SK-N-SH (cell line): ENCODE measurements around the gene CRELD2. TPM values are rescaled to one million over a fixed set of nuclear protein-coding genes. Genes with fewer than 3 reads are reported as not detected.

Source experiments
- CTCF ChIA-PET: fragments of 300-600, 350-600 bp; formaldehyde crosslinking; extraction: SDS; loops from one replicate; lab custom pipeline; 2021; lab: Yijun Ruan, JAX
- POLR2A ChIA-PET: fragments of 350-600 bp; sonication (Branson Sonifier 250); formaldehyde crosslinking; extraction: SDS; loops from one replicate; lab custom pipeline; 2020; ENCODE audit warnings: antibody characterized with exemption, inconsistent platforms; lab: Yijun Ruan, JAX
- DNase-seq: peaks from one replicate; pipeline ENCODE4 v3.0.0; 2012
- H2AFZ ChIP-seq: fragments of 200-600 bp; sonication (generic); 2 replicates; pipeline ENCODE4 v1.8.1; 2016; ENCODE audit warnings: antibody characterized with exemption, mild to moderate bottlenecking, low read depth
- H3F3A ChIP-seq: fragments of 200-600 bp; sonication (generic); replicated peaks from 2 replicates; pipeline ENCODE3; 2016; ENCODE audit warnings: antibody characterized with exemption, mild to moderate bottlenecking; ENCODE audit not compliant: insufficient read depth
- H3K27ac ChIP-seq, 2 experiments: fragments of 200-500 bp in 1 of 2; fragments of 200-600 bp in 1 of 2; sonication (Bioruptor generic) in 1 of 2; sonication (generic), shearing (Covaris generic) in 1 of 2; 2 replicates each; pipeline versions ENCODE4 v1.5.1 to v1.6.1; 2014 to 2016; ENCODE audit warnings: low read depth in 2 of 2, inconsistent platforms in 1 of 2, low read length in 1 of 2, mild to moderate bottlenecking in 1 of 2, mixed read lengths in 1 of 2
- H3K27me3 ChIP-seq: fragments of 200-600 bp; sonication (generic), shearing (Covaris generic); 2 replicates; pipeline ENCODE4 v1.6.1; 2016; ENCODE audit warnings: mixed run types; ENCODE audit not compliant: insufficient read depth
- H3K36me3 ChIP-seq, 2 experiments: fragments of 200-500 bp in 1 of 2; fragments of 200-600 bp in 1 of 2; sonication (Bioruptor generic) in 1 of 2; sonication (generic) in 1 of 2; replicated peaks in 1 of 2; 2 replicates each; pipeline versions ENCODE3 to v1.5.1; 2014 to 2016; ENCODE audit warnings: low read length in 1 of 2, mild to moderate bottlenecking in 1 of 2; ENCODE audit not compliant: insufficient read depth in 2 of 2, control insufficient read depth in 1 of 2
- H3K4me1 ChIP-seq, 2 experiments: fragments of 200-500 bp in 1 of 2; fragments of 200-600 bp in 1 of 2; sonication (Bioruptor generic) in 1 of 2; sonication (generic), shearing (Covaris generic) in 1 of 2; 2 replicates each; pipeline versions ENCODE4 v1.5.1 to v1.6.1; 2014 to 2016; ENCODE audit warnings: low read depth in 1 of 2, low read length in 1 of 2, mixed run types in 1 of 2; ENCODE audit not compliant: insufficient read depth in 2 of 2, control insufficient read depth in 1 of 2
- H3K4me2 ChIP-seq: fragments of 200-600 bp; sonication (generic), shearing (Covaris generic); 2 replicates; pipeline ENCODE4 v1.6.1; 2017; ENCODE audit warnings: mixed run types
- H3K4me3 ChIP-seq, 2 experiments: fragments of 200-500 bp in 1 of 2; fragments of 200-600 bp in 1 of 2; sonication (Bioruptor generic) in 1 of 2; sonication (generic), shearing (Covaris generic) in 1 of 2; 2 replicates each; pipeline versions ENCODE4 v1.5.1 to v1.8.1; 2014 to 2016; ENCODE audit warnings: low read depth in 2 of 2, inconsistent platforms in 1 of 2, low read length in 1 of 2, mild to moderate bottlenecking in 1 of 2, mixed read lengths in 1 of 2, moderate library complexity in 1 of 2
- H3K79me2 ChIP-seq: fragments of 200-600 bp; sonication (generic); 2 replicates; pipeline ENCODE4 v1.8.1; 2017; ENCODE audit warnings: mild to moderate bottlenecking; ENCODE audit not compliant: insufficient read depth
- H3K9ac ChIP-seq: fragments of 200-600 bp; sonication (generic); 2 replicates; pipeline ENCODE4 v1.6.1; 2017; ENCODE audit warnings: mixed run types
- H3K9me2 ChIP-seq: fragments of 200-600 bp; sonication (generic); 2 replicates; pipeline ENCODE4 v1.6.1; 2017; ENCODE audit warnings: mixed run types
- H3K9me3 ChIP-seq: fragments of 200-600 bp; sonication (generic); 2 replicates; pipeline ENCODE4 v1.6.1; 2017; ENCODE audit warnings: mixed run types, mild to moderate bottlenecking, moderate library complexity
- H4K20me1 ChIP-seq: fragments of 200-600 bp; sonication (generic); 2 replicates; pipeline ENCODE4 v1.6.1; 2017; ENCODE audit warnings: mild to moderate bottlenecking, mixed run types; ENCODE audit not compliant: insufficient read depth
- EZH2phosphoT487 ChIP-seq: fragments of 200-600 bp; sonication (generic); IDR thresholded peaks from 2 replicates; pipeline ENCODE4 v1.6.1; 2017; ENCODE audit warnings: low read depth, mixed run types, mild to moderate bottlenecking, antibody characterized with exemption, moderate library complexity, borderline replicate concordance
- FOXJ3 ChIP-seq: sonication (generic); formaldehyde crosslinking; IDR thresholded peaks from 2 replicates; pipeline ENCODE4 v1.5.1; 2020; ENCODE audit warnings: mild to moderate bottlenecking, missing genetic modification reagents
- JUND ChIP-seq: IDR thresholded peaks from 2 replicates; pipeline ENCODE4 v1.4.0; 2012
- NFIC ChIP-seq: IDR thresholded peaks from 2 replicates; pipeline ENCODE4 v1.4.0; 2012; ENCODE audit warnings: borderline replicate concordance
- POLR2AphosphoS5 ChIP-seq: IDR thresholded peaks from 2 replicates; pipeline ENCODE4 v1.6.1; 2012; ENCODE audit warnings: low read depth, low read length
- RFX5 ChIP-seq: IDR thresholded peaks from 2 replicates; pipeline ENCODE4 v1.6.1; 2012; ENCODE audit warnings: mild to moderate bottlenecking, improper control_type of control experiment, low read length
- RXRA ChIP-seq: IDR thresholded peaks from 2 replicates; pipeline ENCODE4 v1.4.0; 2012; ENCODE audit warnings: low read depth, mild to moderate bottlenecking, borderline replicate concordance
- SMC3 ChIP-seq: IDR thresholded peaks from 2 replicates; pipeline ENCODE4 v1.6.1; 2012; ENCODE audit warnings: low read depth, low read length, improper control_type of control experiment
- TCF12 ChIP-seq: IDR thresholded peaks from 2 replicates; pipeline ENCODE4 v1.4.0; 2012
- WGBS: methylation state at CpG from one replicate; pipeline ENCODE4 v1.1.6; 2017; ENCODE audit warnings: low lambda C conversion rate; 5-methylcytosine and 5-hydroxymethylcytosine counted together
- polyA plus RNA-seq, 3 experiments: library from polyadenylated mRNA; depleted of rRNA; stranded (reverse); fragments of >200 nt; gene quantifications; 2 replicates each; pipeline ENCODE4 v1.2.3, GENCODE V29; 2012
- TF ChIP-seq, protein P1 (sequence below): fragments of 150-350 bp; IDR thresholded peaks from 2 replicates; pipeline ENCODE4 v1.6.1; 2016; ENCODE audit warnings: mild to moderate bottlenecking, low read depth, low read length
- TF ChIP-seq, protein P2 (sequence below): fragments of 200-600 bp; sonication (generic); IDR thresholded peaks from 2 replicates; pipeline ENCODE4 v1.6.1; 2017; ENCODE audit warnings: antibody characterized with exemption, mild to moderate bottlenecking, moderate library complexity
- TF ChIP-seq, protein P3 (sequence below): IDR thresholded peaks from 2 replicates; pipeline ENCODE4 v1.4.0; 2012; ENCODE audit warnings: low read depth, borderline replicate concordance
- TF ChIP-seq, protein P4 (sequence below): IDR thresholded peaks from 2 replicates; pipeline ENCODE4 v1.4.0; 2012; ENCODE audit warnings: low read depth
- TF ChIP-seq, protein P5 (sequence below): IDR thresholded peaks from 2 replicates; pipeline ENCODE4 v1.4.0; 2012; ENCODE audit warnings: low read depth, borderline replicate concordance

The CRELD2 gene
- polyA plus RNA-seq, 1 of the 3 experiments (the other 2 are of a cell fraction): 113 TPM

DNA sequence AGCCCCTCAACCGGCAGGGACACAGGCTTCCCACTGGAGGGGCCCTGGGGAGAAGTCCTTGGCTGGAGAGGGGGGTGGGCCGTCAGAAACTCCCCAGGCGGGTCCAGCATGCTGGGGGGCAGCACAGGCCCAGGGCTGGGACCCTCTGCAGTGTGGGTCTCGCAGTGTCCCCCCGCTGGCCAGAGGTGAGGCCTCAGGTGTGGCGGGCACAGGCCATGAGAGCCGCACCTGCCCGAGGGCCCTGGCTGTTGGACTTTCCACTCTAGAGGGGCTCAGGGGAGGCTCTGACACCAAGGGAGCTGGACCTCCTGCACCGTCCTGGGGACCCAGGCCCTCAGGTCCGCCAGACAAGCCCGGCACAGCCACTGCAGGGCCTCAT, 31.5 kb downstream of the CRELD2 start:
- ChIA-PET POLR2A (no interaction called here), CTCF (no interaction called here)
- no peaks in the 10 kb centered on the region for H3K36me3 ChIP-seq
- H3K4me3 ChIP-seq: no peak overlapping the region
- DNase-seq: no peak
- H2AFZ ChIP-seq: no peak overlapping the region
- no peaks in the 10 kb centered on the region for H3K79me2 ChIP-seq
- H3K27me3 ChIP-seq: no peaks in the 10 kb centered on the region
- H3K9ac ChIP-seq: no peak overlapping the region
- 90% methylated on average over 9 of the region's 11 CpGs for WGBS
- TF ChIP-seq, protein P1, sequence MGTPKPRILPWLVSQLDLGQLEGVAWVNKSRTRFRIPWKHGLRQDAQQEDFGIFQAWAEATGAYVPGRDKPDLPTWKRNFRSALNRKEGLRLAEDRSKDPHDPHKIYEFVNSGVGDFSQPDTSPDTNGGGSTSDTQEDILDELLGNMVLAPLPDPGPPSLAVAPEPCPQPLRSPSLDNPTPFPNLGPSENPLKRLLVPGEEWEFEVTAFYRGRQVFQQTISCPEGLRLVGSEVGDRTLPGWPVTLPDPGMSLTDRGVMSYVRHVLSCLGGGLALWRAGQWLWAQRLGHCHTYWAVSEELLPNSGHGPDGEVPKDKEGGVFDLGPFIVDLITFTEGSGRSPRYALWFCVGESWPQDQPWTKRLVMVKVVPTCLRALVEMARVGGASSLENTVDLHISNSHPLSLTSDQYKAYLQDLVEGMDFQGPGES: no peak
- TF ChIP-seq FOXJ3 (CRISPR knock-in tag) (no peak), EZH2phosphoT487 (no peak), RXRA (no peak), RFX5 (no peak), JUND (no peak), TCF12 (no peak), SMC3 (no peak)
- TF ChIP-seq, protein P2, sequence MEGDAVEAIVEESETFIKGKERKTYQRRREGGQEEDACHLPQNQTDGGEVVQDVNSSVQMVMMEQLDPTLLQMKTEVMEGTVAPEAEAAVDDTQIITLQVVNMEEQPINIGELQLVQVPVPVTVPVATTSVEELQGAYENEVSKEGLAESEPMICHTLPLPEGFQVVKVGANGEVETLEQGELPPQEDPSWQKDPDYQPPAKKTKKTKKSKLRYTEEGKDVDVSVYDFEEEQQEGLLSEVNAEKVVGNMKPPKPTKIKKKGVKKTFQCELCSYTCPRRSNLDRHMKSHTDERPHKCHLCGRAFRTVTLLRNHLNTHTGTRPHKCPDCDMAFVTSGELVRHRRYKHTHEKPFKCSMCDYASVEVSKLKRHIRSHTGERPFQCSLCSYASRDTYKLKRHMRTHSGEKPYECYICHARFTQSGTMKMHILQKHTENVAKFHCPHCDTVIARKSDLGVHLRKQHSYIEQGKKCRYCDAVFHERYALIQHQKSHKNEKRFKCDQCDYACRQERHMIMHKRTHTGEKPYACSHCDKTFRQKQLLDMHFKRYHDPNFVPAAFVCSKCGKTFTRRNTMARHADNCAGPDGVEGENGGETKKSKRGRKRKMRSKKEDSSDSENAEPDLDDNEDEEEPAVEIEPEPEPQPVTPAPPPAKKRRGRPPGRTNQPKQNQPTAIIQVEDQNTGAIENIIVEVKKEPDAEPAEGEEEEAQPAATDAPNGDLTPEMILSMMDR: no peak
- TF ChIP-seq, protein P3, sequence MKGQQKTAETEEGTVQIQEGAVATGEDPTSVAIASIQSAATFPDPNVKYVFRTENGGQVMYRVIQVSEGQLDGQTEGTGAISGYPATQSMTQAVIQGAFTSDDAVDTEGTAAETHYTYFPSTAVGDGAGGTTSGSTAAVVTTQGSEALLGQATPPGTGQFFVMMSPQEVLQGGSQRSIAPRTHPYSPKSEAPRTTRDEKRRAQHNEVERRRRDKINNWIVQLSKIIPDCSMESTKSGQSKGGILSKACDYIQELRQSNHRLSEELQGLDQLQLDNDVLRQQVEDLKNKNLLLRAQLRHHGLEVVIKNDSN: no peak
- TF ChIP-seq, protein P4, sequence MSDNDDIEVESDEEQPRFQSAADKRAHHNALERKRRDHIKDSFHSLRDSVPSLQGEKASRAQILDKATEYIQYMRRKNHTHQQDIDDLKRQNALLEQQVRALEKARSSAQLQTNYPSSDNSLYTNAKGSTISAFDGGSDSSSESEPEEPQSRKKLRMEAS: no peak
- TF ChIP-seq, all 33 proteins: peak for 0
- Histone ChIP-seq H3K9me3 (no peaks in the 10 kb centered on the region), H3K27ac (no peak overlapping the region), H4K20me1 (no peaks in the 10 kb centered on the region), H3F3A (peaks cover 5% of the 10 kb centered on the region), H3K4me2 (no peak overlapping the region), H3K9me2 (no peaks in the 10 kb centered on the region), H3K4me1 (peaks cover 13 to 35% of the 10 kb centered on the region in 2 experiments)

DNA sequence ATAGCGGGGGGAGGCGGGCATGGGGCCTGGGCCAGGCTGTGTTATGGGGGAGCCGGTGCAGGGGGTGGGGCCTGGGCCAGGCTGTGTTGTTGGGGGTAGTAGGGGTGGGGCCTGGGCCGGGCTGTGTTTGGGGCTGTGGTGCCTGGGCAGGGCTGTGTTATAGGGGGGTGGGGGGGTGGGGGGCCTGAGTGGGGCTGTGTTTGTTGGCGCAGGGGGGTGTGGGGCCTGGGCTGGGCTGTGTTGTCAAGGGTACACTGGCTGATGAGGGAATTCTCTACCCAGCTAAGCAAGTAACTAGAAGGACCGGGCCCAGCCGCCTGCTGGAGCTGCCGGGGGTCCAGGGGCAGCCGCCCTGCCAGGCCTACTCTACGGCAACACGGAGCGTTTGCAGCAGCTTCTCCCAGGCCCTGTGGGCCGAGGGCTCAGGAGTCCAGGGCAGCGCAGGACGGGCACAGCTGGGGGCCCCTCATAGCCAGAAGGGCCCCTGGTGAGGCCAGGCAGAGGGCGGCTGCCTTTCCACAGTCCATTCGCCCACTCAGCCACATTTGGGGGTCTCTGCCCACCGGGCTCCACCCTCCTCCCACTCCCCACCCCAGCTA, 32.1 kb downstream of the CRELD2 start:
- no peak overlapping the region for H3K4me2 ChIP-seq
- H3K9ac ChIP-seq: no peak overlapping the region
- peaks cover 5% of the 10 kb centered on the region for H3F3A ChIP-seq
- TF ChIP-seq NFIC (no peak), TCF12 (no peak), POLR2AphosphoS5 (no peak)
- TF ChIP-seq, protein P5, sequence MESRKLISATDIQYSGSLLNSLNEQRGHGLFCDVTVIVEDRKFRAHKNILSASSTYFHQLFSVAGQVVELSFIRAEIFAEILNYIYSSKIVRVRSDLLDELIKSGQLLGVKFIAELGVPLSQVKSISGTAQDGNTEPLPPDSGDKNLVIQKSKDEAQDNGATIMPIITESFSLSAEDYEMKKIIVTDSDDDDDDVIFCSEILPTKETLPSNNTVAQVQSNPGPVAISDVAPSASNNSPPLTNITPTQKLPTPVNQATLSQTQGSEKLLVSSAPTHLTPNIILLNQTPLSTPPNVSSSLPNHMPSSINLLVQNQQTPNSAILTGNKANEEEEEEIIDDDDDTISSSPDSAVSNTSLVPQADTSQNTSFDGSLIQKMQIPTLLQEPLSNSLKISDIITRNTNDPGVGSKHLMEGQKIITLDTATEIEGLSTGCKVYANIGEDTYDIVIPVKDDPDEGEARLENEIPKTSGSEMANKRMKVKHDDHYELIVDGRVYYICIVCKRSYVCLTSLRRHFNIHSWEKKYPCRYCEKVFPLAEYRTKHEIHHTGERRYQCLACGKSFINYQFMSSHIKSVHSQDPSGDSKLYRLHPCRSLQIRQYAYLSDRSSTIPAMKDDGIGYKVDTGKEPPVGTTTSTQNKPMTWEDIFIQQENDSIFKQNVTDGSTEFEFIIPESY: no peak
- no peaks in the 10 kb centered on the region for H4K20me1 ChIP-seq
- no peaks in the 10 kb centered on the region for H3K36me3 ChIP-seq
- no peaks in the 10 kb centered on the region for H3K9me3 ChIP-seq
- peaks cover 13 to 39% of the 10 kb centered on the region in 2 experiments for H3K4me1 ChIP-seq
- CTCF ChIA-PET: no interaction called here
- H3K27ac ChIP-seq: no peak overlapping the region
- H3K27me3 ChIP-seq: no peaks in the 10 kb centered on the region
- H3K9me2 ChIP-seq: no peaks in the 10 kb centered on the region
- WGBS: 71% methylated on average over 6 of the region's 18 CpGs
- no peaks in the 10 kb centered on the region for H3K79me2 ChIP-seq
- H3K4me3 ChIP-seq: no peak overlapping the region
- no peak overlapping the region for H2AFZ ChIP-seq
- no peak for DNase-seq
- POLR2A ChIA-PET: no interaction called here
